ENCODE data around the gene PI4KB. TPM values are rescaled to one million over a fixed set of nuclear protein-coding genes. Genes with fewer than 3 reads are reported as not detected.

Gene PI4KB
- total and polyA plus RNA-seq, 2 of the 13 experiments (the other 11 are each of a cell fraction or from before 2014, with no cell fraction given) = 19.5 to 29.3 TPM

DNA sequence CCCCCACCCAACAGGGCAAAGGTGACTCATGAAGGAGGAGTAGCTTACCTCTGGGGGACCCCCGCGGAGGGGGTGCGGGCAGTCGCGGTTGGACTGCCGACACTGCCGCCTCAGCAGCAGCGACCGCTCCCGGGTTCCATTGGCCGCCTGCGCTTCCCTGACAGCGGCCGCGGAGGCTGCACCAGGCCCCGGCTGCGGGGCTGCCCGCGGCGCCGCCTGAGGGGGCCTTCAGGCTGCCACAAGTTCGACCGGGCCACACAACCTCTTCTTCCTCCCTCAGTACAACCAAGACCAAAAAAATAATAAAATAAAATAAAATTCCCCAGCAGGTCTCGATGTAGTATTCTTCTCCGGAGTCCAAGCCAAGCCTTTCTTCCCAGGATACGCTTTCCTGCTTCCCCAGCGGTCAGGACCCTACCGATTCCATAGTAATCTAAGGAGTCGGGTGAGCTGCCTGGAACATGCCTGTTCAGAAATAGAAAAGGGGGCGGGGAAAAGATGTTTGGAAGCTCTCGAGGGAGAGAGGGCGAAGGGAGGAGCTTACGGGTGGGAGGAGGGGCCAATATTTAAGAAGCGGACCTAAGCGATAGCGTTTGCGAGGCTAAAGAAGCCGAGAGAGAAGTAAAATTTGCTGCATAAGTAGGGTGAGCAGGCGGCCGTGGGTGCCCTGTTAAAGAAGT lies at the start of gene PI4KB (continued):
- TF ChIP-seq, protein P1, sequence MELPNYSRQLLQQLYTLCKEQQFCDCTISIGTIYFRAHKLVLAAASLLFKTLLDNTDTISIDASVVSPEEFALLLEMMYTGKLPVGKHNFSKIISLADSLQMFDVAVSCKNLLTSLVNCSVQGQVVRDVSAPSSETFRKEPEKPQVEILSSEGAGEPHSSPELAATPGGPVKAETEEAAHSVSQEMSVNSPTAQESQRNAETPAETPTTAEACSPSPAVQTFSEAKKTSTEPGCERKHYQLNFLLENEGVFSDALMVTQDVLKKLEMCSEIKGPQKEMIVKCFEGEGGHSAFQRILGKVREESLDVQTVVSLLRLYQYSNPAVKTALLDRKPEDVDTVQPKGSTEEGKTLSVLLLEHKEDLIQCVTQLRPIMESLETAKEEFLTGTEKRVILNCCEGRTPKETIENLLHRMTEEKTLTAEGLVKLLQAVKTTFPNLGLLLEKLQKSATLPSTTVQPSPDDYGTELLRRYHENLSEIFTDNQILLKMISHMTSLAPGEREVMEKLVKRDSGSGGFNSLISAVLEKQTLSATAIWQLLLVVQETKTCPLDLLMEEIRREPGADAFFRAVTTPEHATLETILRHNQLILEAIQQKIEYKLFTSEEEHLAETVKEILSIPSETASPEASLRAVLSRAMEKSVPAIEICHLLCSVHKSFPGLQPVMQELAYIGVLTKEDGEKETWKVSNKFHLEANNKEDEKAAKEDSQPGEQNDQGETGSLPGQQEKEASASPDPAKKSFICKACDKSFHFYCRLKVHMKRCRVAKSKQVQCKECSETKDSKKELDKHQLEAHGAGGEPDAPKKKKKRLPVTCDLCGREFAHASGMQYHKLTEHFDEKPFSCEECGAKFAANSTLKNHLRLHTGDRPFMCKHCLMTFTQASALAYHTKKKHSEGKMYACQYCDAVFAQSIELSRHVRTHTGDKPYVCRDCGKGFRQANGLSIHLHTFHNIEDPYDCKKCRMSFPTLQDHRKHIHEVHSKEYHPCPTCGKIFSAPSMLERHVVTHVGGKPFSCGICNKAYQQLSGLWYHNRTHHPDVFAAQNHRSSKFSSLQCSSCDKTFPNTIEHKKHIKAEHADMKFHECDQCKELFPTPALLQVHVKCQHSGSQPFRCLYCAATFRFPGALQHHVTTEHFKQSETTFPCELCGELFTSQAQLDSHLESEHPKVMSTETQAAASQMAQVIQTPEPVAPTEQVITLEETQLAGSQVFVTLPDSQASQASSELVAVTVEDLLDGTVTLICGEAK (IDR thresholded peaks at IDR 0.05) = no peak
- TF ChIP-seq, protein P1 (CRISPR knock-in tag; IDR thresholded peaks at IDR 0.05) = 0 out of 2 replicates have a peak, but pooled peaks have one; percentile 35
- TF ChIP-seq, protein P2, sequence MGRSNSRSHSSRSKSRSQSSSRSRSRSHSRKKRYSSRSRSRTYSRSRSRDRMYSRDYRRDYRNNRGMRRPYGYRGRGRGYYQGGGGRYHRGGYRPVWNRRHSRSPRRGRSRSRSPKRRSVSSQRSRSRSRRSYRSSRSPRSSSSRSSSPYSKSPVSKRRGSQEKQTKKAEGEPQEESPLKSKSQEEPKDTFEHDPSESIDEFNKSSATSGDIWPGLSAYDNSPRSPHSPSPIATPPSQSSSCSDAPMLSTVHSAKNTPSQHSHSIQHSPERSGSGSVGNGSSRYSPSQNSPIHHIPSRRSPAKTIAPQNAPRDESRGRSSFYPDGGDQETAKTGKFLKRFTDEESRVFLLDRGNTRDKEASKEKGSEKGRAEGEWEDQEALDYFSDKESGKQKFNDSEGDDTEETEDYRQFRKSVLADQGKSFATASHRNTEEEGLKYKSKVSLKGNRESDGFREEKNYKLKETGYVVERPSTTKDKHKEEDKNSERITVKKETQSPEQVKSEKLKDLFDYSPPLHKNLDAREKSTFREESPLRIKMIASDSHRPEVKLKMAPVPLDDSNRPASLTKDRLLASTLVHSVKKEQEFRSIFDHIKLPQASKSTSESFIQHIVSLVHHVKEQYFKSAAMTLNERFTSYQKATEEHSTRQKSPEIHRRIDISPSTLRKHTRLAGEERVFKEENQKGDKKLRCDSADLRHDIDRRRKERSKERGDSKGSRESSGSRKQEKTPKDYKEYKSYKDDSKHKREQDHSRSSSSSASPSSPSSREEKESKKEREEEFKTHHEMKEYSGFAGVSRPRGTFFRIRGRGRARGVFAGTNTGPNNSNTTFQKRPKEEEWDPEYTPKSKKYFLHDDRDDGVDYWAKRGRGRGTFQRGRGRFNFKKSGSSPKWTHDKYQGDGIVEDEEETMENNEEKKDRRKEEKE (IDR thresholded peaks at IDR 0.05) = no peak
- TF ChIP-seq ELF3 (CRISPR knock-in tag; IDR thresholded peaks at IDR 0.05) (no peak; the same call in 1 of the 2 replicates), ZNF776 (CRISPR knock-in tag; IDR thresholded peaks at IDR 0.05) (no peak), FOXP1 (IDR thresholded peaks at IDR 0.05) (no peak), FOXP1 (CRISPR knock-in tag; IDR thresholded peaks at IDR 0.05) (no peak), ZNF34 (CRISPR knock-in tag; IDR thresholded peaks at IDR 0.05; ENCODE audit: borderline replicate concordance) (no peak), FOXJ3 (CRISPR knock-in tag; IDR thresholded peaks at IDR 0.05; ENCODE audit: borderline replicate concordance) (no peak), ZNF891 (CRISPR knock-in tag; IDR thresholded peaks at IDR 0.05) (no peak), REPIN1 (CRISPR knock-in tag; IDR thresholded peaks at IDR 0.05; ENCODE audit: borderline replicate concordance, low read depth) (no peak), ZNF605 (CRISPR knock-in tag; IDR thresholded peaks at IDR 0.05) (0 out of 2 replicates have a peak, but pooled peaks have one; percentile 27), WIZ (CRISPR knock-in tag; IDR thresholded peaks at IDR 0.05) (no peak), POLR2G (IDR thresholded peaks at IDR 0.05; ENCODE audit: low read depth, low read length) (peak; percentile 79), PAX8 (CRISPR knock-in tag; IDR thresholded peaks at IDR 0.05; ENCODE audit: borderline replicate concordance) (0 out of 2 replicates have a peak, but pooled peaks have one; percentile 7), ZNF883 (CRISPR knock-in tag; IDR thresholded peaks at IDR 0.05; ENCODE audit: not compliant biosample characterization) (no peak), ZNF772 (CRISPR knock-in tag; IDR thresholded peaks at IDR 0.05) (0 out of 2 replicates have a peak, but pooled peaks have one; percentile 14), RFX3 (CRISPR knock-in tag; IDR thresholded peaks at IDR 0.05) (no peak)
- TF ChIP-seq, protein P3, sequence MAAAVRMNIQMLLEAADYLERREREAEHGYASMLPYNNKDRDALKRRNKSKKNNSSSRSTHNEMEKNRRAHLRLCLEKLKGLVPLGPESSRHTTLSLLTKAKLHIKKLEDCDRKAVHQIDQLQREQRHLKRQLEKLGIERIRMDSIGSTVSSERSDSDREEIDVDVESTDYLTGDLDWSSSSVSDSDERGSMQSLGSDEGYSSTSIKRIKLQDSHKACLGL (CRISPR knock-in tag; IDR thresholded peaks at IDR 0.05) = 0 out of 2 replicates have a peak, but pooled peaks have one; percentile 18

All from HepG2 (cell line).